Measurements from ENCODE around the gene DQX1. TPM values are rescaled to one million over a fixed set of nuclear protein-coding genes. Genes with fewer than 3 reads are reported as not detected.
A peak's percentile ranks its signal among the peaks of the same experiment; 100 is the strongest.

Gene DQX1
- total and polyA plus RNA-seq, 2 donors: 0.14 to 0.78 TPM

DNA sequence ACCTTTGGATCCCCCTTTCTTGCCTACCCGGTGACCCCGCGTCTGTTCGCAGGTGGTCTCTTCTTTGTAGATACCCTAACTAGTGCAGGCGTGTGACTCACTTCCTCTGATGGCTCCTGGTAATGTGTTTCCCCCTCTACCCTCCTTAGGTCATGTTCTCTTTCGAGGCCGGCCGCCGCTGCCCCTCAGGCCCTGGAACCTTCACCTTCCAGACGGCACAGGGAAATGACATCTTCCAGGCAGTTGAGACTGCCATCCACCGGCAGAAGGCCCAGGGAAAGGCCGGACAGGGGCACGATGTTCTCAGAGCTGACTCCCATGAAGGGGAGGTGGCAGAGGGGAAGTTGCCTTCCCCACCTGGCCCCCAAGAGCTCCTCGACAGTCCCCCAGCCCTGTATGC lies 30.1 kb upstream of the DQX1 start:
- Histone ChIP-seq H3K4me3 (ENCODE audit: low read length in 2 of 2) (no peak overlapping the region), H3K27ac (ENCODE audit: low read depth in 1 of 2, low read length in 1 of 2) (no peak overlapping the region), H3K4me1 (ENCODE audit: control insufficient read depth in 2 of 2, insufficient read depth in 2 of 2, low read length in 2 of 2) (peaks cover 7 to 28% of the 10 kb centered on the region in 2 donors), H3K9me3 (ENCODE audit: control insufficient read depth in 2 of 2, insufficient read depth in 1 of 2, low read length in 1 of 2) (no peaks in the 10 kb centered on the region), H3K27me3 (ENCODE audit: control insufficient read depth in 2 of 2, insufficient read depth in 1 of 2, low read length in 1 of 2) (peaks cover 17 to 57% of the 10 kb centered on the region in 2 donors), H3K36me3 (ENCODE audit: control insufficient read depth in 2 of 2, insufficient read depth in 2 of 2, low read length in 1 of 2) (peaks cover 2 to 3% of the 10 kb centered on the region in 2 donors)
- no peak for DNase-seq (ENCODE audit: low read depth in 6 of 9, low spot score in 9 of 9)
- 95% methylated on average over 14 of the region's 14 CpGs for WGBS

DNA sequence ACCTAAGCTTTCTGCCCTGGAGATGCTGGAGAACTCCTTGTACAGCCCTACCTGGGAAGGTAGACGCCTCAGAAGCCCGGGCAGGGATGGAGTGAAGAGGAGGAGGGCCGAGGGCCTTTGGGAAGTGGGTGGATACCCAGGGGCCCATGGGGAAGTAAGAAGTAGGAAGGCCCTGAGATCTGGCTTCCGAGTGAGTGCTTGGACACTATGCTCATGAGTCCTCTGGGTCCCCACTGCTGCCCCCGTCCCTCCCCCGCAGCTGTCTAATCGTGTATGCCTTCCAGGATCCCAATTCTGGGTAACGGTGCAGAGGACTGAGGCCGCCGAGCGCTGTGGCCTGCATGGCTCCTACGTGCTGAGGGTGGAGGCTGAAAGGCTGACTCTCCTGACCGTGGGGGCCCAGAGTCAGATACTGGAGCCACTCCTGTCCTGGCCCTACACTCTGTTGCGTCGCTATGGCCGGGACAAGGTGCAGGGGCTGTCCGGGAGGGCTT lies 29.6 kb upstream of the DQX1 start:
- Histone ChIP-seq H3K4me1 (ENCODE audit: control insufficient read depth in 2 of 2, insufficient read depth in 2 of 2, low read length in 2 of 2) (peaks cover 7 to 28% of the 10 kb centered on the region in 2 donors), H3K27me3 (ENCODE audit: control insufficient read depth in 2 of 2, insufficient read depth in 1 of 2, low read length in 1 of 2) (peaks cover 20 to 62% of the 10 kb centered on the region in 2 donors), H3K36me3 (ENCODE audit: control insufficient read depth in 2 of 2, insufficient read depth in 2 of 2, low read length in 1 of 2) (peaks cover 2 to 3% of the 10 kb centered on the region in 2 donors), H3K4me3 (ENCODE audit: low read length in 2 of 2) (peak overlapping the region; percentile 97 to 99), H3K27ac (ENCODE audit: low read depth in 1 of 2, low read length in 1 of 2) (no peak overlapping the region), H3K9me3 (ENCODE audit: control insufficient read depth in 2 of 2, insufficient read depth in 1 of 2, low read length in 1 of 2) (no peaks in the 10 kb centered on the region)
- 79% methylated on average over 17 of the region's 17 CpGs for WGBS
- DNase-seq (ENCODE audit: low read depth in 6 of 9, low spot score in 9 of 9): no peak

GRCh38 chr2:74554820-74555531 lies 28.9 kb upstream of the DQX1 start:
- Histone ChIP-seq H3K27me3 (ENCODE audit: control insufficient read depth in 2 of 2, insufficient read depth in 1 of 2, low read length in 1 of 2) (peaks cover 27 to 63% of the 10 kb centered on the region in 2 donors), H3K36me3 (ENCODE audit: control insufficient read depth in 2 of 2, insufficient read depth in 2 of 2, low read length in 1 of 2) (peaks cover 2 to 3% of the 10 kb centered on the region in 2 donors), H3K9me3 (ENCODE audit: control insufficient read depth in 2 of 2, insufficient read depth in 1 of 2, low read length in 1 of 2) (no peaks in the 10 kb centered on the region), H3K27ac (ENCODE audit: low read depth in 1 of 2, low read length in 1 of 2) (peak overlapping the region in 1 of 2 donors; percentile 58), H3K4me3 (ENCODE audit: low read length in 2 of 2) (peak overlapping the region; percentile 97 to 99), H3K4me1 (ENCODE audit: control insufficient read depth in 2 of 2, insufficient read depth in 2 of 2, low read length in 2 of 2) (peaks cover 7 to 28% of the 10 kb centered on the region in 2 donors)
- WGBS: under 1% methylated on average over 58 of the region's 58 CpGs
- peak in 3 of 9 donors; percentile 18 to 61 (median 44) for DNase-seq (ENCODE audit: low read depth in 6 of 9, low spot score in 9 of 9)

- DNase-seq (ENCODE audit: low read depth in 6 of 9, low spot score in 9 of 9): peak in 7 of 9 donors; percentile 52 to 84 (median 58)
- Histone ChIP-seq H3K4me3 (ENCODE audit: low read length in 2 of 2) (peak within 1 kb of the TSS; percentile 97 to 99), H3K9me3 (ENCODE audit: control insufficient read depth in 2 of 2, insufficient read depth in 1 of 2, low read length in 1 of 2) (peaks cover 4 to 5% of the 10 kb centered on the region in 2 donors), H3K36me3 (ENCODE audit: control insufficient read depth in 2 of 2, insufficient read depth in 2 of 2, low read length in 1 of 2) (peaks cover 2 to 3% of the 10 kb centered on the region in 2 donors), H3K4me1 (ENCODE audit: control insufficient read depth in 2 of 2, insufficient read depth in 2 of 2, low read length in 2 of 2) (peaks cover 7 to 34% of the 10 kb centered on the region in 2 donors), H3K27ac (ENCODE audit: low read depth in 1 of 2, low read length in 1 of 2) (peak within 1 kb of the TSS; percentile 11 to 58), H3K27me3 (ENCODE audit: control insufficient read depth in 2 of 2, insufficient read depth in 1 of 2, low read length in 1 of 2) (peaks cover 35 to 70% of the 10 kb centered on the region in 2 donors)
- 2% methylated on average over 73 of the region's 73 CpGs for WGBS
These were observed 28.1 kb upstream of the DQX1 start, which contains the start of the genes DOK1 and LOXL3 for GRCh38 chr2:74553892-74554819. Gene DOK1, plus strand, starts transcription at chr2:74554720. Its CDS starts 35 bp downstream, at chr2:74554755. Gene LOXL3, minus strand, starts transcription at chr2:74553942. Its CDS starts 1,308 bp downstream, at chr2:74552634.

DNA sequence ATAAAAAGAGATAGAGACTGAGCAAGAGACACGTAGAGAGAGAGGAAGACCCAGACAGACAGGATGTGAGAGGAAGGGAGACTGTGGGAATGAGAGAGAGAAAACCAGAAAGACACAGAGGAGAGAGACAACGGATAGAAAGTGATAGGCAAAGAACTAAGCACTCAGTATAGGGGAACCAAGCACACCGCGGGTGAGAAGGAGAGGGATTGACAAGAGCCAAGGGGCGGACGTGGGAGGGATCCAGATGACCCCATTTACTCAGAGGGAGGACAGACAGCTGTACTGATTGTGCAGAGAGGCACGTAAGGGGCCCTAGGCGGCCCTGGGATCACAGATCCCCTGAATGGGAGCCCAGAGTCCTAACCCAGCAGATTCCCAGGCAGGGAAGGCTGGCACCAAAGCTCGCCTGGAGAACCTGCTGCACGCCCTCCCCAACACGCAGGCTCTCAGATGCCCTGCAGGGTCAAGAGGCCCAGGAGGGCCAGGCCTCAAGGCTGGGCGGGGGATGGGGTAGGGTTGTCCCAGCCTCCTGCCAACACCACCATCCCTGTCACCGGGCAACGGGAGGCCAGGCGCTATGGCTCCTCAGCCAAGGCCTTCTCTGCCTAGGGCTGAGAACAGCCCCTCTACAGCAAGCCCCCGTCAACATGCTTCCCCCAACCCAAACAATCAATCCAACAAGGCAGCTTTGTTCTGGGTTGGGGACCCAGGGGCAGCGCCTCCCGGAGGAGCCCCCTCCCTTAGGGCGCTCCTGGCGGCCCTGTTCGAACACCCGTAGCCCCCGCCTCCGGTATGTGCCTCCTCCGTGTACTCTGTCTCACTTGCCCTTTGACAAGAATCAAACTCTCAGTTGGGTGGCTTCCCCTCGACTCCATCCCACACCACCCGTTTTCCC lies 27.1 kb upstream of the DQX1 start:
- H3K4me1 ChIP-seq (ENCODE audit: control insufficient read depth in 2 of 2, insufficient read depth in 2 of 2, low read length in 2 of 2): peaks cover 7 to 39% of the 10 kb centered on the region in 2 donors
- 90% methylated on average over 27 of the region's 27 CpGs for WGBS
- DNase-seq (ENCODE audit: low read depth in 6 of 9, low spot score in 9 of 9): no peak
- peaks cover 44 to 80% of the 10 kb centered on the region in 2 donors for H3K27me3 ChIP-seq (ENCODE audit: control insufficient read depth in 2 of 2, insufficient read depth in 1 of 2, low read length in 1 of 2)
- peaks cover 5 to 7% of the 10 kb centered on the region in 2 donors for H3K9me3 ChIP-seq (ENCODE audit: control insufficient read depth in 2 of 2, insufficient read depth in 1 of 2, low read length in 1 of 2)
- peaks cover 2 to 3% of the 10 kb centered on the region in 2 donors for H3K36me3 ChIP-seq (ENCODE audit: control insufficient read depth in 2 of 2, insufficient read depth in 2 of 2, low read length in 1 of 2)
- H3K4me3 ChIP-seq (ENCODE audit: low read length in 2 of 2): no peak overlapping the region
- no peak overlapping the region for H3K27ac ChIP-seq (ENCODE audit: low read depth in 1 of 2, low read length in 1 of 2)

DNA sequence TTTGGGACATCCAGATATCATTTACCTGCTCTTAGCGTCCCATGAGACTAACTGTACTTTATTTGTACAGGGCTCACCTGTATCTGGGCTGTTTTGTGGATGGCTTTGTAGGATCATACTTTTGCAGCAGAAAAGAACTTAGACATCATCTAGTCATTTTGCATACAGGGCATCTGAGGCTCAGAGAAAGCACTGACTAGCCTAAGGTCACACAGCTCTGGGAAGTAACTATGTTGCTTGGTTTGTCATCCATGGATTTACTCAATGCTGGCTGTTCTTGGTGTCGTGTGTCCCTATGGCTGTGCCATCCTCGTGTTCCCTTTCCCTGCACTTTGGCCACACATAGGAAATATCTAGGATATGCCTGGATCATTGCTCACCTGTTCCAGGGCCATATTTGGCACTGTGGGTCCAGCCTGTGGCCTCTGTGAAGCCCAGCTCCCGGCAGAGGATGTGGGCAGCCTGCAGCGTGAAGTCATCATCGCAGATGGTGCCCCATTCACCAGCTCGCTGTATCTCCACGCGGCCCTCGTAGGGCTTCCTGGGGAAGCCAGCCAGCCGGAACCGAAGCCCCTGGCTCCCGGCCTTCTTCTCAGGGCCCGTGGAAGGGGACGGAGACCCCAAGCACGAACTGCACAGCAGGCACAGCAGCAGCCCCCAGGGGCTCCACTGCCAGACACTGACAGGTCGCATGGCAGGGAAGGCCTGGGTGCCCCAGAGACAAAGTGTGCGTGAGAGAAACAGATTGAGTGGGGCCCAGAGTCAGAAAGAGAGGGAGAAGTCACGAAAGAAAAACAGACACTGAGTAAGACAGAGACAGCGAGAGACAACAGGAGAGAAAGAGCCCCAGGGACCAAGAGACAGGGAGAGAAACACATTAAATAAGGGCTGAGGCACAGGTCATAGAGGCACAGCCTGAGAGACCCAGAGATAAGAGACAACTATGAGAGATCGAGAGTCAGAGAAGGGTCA lies 26.2 kb upstream of the DQX1 start:
- DNase-seq (ENCODE audit: low read depth in 6 of 9, low spot score in 9 of 9): no peak
- WGBS: 77% methylated on average over 21 of the region's 21 CpGs
- H3K9me3 ChIP-seq (ENCODE audit: control insufficient read depth in 2 of 2, insufficient read depth in 1 of 2, low read length in 1 of 2): peaks cover 5 to 7% of the 10 kb centered on the region in 2 donors
- peaks cover 51 to 88% of the 10 kb centered on the region in 2 donors for H3K27me3 ChIP-seq (ENCODE audit: control insufficient read depth in 2 of 2, insufficient read depth in 1 of 2, low read length in 1 of 2)
- H3K4me3 ChIP-seq (ENCODE audit: low read length in 2 of 2): no peak overlapping the region
- no peak overlapping the region for H3K27ac ChIP-seq (ENCODE audit: low read depth in 1 of 2, low read length in 1 of 2)
- peaks cover 7 to 39% of the 10 kb centered on the region in 2 donors for H3K4me1 ChIP-seq (ENCODE audit: control insufficient read depth in 2 of 2, insufficient read depth in 2 of 2, low read length in 2 of 2)
- peaks cover 2 to 3% of the 10 kb centered on the region in 2 donors for H3K36me3 ChIP-seq (ENCODE audit: control insufficient read depth in 2 of 2, insufficient read depth in 2 of 2, low read length in 1 of 2)

DNA sequence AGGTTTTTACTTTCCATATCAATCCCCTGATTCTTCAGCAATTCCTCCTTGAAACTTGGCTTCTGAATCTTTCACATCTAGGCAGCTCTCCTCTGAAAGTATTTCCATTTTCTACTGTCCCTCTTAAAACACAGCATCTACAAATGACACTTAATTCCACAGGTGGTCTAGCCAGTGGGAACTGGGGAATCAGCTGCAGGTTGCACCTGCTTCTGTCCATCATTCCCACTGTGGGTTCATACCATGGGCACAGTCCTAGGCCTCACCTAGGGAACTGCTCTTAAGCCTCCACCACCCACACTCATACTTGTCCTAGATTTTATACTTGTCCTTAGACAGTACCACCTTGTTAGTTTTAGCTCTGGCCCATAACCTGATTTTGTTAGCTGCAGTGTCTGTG lies 25.5 kb upstream of the DQX1 start:
- peaks cover 52 to 95% of the 10 kb centered on the region in 2 donors for H3K27me3 ChIP-seq (ENCODE audit: control insufficient read depth in 2 of 2, insufficient read depth in 1 of 2, low read length in 1 of 2)
- peaks cover 7 to 37% of the 10 kb centered on the region in 2 donors for H3K4me1 ChIP-seq (ENCODE audit: control insufficient read depth in 2 of 2, insufficient read depth in 2 of 2, low read length in 2 of 2)
- H3K27ac ChIP-seq (ENCODE audit: low read depth in 1 of 2, low read length in 1 of 2): no peak overlapping the region
- H3K4me3 ChIP-seq (ENCODE audit: low read length in 2 of 2): no peak overlapping the region
- H3K36me3 ChIP-seq (ENCODE audit: control insufficient read depth in 2 of 2, insufficient read depth in 2 of 2, low read length in 1 of 2): no peaks in the 10 kb centered on the region
- no peak for DNase-seq (ENCODE audit: low read depth in 6 of 9, low spot score in 9 of 9)
- H3K9me3 ChIP-seq (ENCODE audit: control insufficient read depth in 2 of 2, insufficient read depth in 1 of 2, low read length in 1 of 2): peaks cover 5 to 7% of the 10 kb centered on the region in 2 donors

Data from thymus (tissue), 11 donors.